ENCODE results near the gene WDR77.

DNA sequence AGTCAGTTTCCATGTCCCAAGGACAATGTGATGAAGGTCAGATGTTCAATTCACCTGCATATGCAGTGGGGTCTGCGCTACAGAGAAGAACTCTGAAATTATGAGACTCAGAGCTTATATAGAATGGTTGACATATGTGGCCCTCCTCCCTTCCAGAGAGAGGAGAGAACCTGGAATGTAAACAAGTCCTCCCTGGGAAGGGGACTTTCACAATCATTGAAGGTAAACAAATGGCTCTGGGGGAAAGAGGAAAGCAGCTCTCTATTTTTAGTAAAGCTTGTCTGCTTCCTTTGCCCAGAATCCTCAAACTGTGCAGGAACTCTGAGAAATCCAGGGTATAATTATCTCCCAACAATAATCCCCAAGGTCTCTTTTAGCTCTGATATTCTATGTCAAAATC, 31.3 kb downstream of the WDR77 start:
- TF ChIP-seq CTCF (IDR thresholded peaks at IDR 0.05) (no peak), EZH2 (IDR thresholded peaks at IDR 0.05; ENCODE audit: borderline replicate concordance, insufficient read depth, low read depth, low read length, poor library complexity, severe bottlenecking) (no peak)
